ENCODE measurements around the gene CNTFR. TPM values are rescaled to one million over a fixed set of nuclear protein-coding genes. Genes with fewer than 3 reads are reported as not detected.
"Not testable (repeated sequence)": the region's sequence is repeated elsewhere in the genome, so short reads cannot be mapped to it uniquely, and the experiment has no call there.

CNTFR gene, protein sequence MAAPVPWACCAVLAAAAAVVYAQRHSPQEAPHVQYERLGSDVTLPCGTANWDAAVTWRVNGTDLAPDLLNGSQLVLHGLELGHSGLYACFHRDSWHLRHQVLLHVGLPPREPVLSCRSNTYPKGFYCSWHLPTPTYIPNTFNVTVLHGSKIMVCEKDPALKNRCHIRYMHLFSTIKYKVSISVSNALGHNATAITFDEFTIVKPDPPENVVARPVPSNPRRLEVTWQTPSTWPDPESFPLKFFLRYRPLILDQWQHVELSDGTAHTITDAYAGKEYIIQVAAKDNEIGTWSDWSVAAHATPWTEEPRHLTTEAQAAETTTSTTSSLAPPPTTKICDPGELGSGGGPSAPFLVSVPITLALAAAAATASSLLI
- total RNA-seq: 100 to 1,000 TPM in 1 of 3 donors, 10 to 100 TPM in 2; 11.3 to 103 (median 15.4) TPM

GRCh38 chr9:34589636-34590380 lies at the start of gene CNTFR:
Gene CNTFR (minus strand): TSS chr9:34589724. CDS start chr9:34568981, 20,743 bp downstream.
- no peaks in the 10 kb centered on the region for H3K9me3 ChIP-seq
- no peak for DNase-seq (ENCODE audit: low spot score in 2 of 2)
- H3K27ac ChIP-seq: peak within 1 kb of the TSS; percentile 29 to 88
- H3K4me1 ChIP-seq: peaks cover 12 to 26% of the 10 kb centered on the region in 2 donors
- peaks cover 0 to 13% of the 10 kb centered on the region in 2 donors for H3K27me3 ChIP-seq
- peak within 1 kb of the TSS; percentile 50 to 73 (median 65) for H3K4me3 ChIP-seq
- intact Hi-C loops (cut with DNase I; ENCODE audit: low total_unique reads): no loop called here
- TF ChIP-seq, protein P1, sequence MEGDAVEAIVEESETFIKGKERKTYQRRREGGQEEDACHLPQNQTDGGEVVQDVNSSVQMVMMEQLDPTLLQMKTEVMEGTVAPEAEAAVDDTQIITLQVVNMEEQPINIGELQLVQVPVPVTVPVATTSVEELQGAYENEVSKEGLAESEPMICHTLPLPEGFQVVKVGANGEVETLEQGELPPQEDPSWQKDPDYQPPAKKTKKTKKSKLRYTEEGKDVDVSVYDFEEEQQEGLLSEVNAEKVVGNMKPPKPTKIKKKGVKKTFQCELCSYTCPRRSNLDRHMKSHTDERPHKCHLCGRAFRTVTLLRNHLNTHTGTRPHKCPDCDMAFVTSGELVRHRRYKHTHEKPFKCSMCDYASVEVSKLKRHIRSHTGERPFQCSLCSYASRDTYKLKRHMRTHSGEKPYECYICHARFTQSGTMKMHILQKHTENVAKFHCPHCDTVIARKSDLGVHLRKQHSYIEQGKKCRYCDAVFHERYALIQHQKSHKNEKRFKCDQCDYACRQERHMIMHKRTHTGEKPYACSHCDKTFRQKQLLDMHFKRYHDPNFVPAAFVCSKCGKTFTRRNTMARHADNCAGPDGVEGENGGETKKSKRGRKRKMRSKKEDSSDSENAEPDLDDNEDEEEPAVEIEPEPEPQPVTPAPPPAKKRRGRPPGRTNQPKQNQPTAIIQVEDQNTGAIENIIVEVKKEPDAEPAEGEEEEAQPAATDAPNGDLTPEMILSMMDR (IDR thresholded peaks at IDR 0.05): no peak
- TF ChIP-seq POLR2AphosphoS5 (IDR thresholded peaks at IDR 0.05) (no peak), POLR2A (IDR thresholded peaks at IDR 0.05) (no peak)
- H3K36me3 ChIP-seq: no peaks in the 10 kb centered on the region

DNA sequence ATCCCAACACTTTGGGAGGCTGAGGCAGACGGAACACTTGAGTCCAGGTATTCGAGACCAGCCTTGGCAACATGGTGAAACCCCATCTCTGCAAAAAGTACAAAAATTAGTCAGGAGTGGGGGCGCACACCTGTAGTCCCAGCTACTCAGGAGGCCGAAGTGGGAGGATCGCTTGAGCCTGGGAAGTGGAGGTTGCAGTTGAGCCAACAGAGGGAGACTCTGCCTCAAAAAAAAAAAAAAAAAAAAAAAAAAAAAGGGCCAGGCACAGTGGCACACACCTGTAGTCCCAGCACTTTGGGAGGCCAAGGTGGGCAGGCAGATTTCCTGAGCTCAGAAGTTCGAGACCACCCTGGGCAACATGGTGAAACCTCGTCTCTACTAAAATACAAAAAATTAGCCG lies 49.8 kb upstream of the CNTFR start:
- H3K27me3 ChIP-seq; H3K36me3 ChIP-seq; intact Hi-C loops (cut with DNase I; ENCODE audit: low total_unique reads); H3K27ac ChIP-seq; H3K9me3 ChIP-seq; H3K4me1 ChIP-seq; H3K4me3 ChIP-seq; DNase-seq (ENCODE audit: low spot score in 2 of 2): not testable (repeated sequence)

DNA sequence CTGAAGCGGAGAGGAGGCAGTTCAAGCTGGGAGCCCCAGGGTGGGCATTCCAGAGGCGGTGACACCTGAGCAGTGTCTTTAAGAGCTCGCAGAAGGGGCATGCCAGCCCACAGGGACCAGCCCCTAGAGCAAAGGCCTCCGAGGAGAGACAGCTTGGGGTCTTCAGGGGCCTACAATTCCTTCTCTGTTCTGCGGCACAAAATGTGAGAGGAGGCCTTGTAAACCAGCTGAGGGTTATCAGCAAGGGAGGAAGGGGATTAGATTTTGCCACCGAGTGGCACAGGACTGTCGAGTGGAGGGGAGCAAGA lies 48.6 kb upstream of the CNTFR start:
- no peak for DNase-seq (ENCODE audit: low spot score in 2 of 2)
- peaks cover 0 to 4% of the 10 kb centered on the region in 2 donors for H3K4me1 ChIP-seq
- no peaks in the 10 kb centered on the region for H3K9me3 ChIP-seq
- H3K27me3 ChIP-seq: no peaks in the 10 kb centered on the region
- peak overlapping the region; percentile 90 to 91 for H3K27ac ChIP-seq
- intact Hi-C loops (cut with DNase I; ENCODE audit: low total_unique reads): no loop called here
- H3K36me3 ChIP-seq: no peaks in the 10 kb centered on the region
- H3K4me3 ChIP-seq: peak overlapping the region; percentile 66 to 97 (median 82)
- TF ChIP-seq POLR2AphosphoS5 (IDR thresholded peaks at IDR 0.05) (no peak), POLR2A (IDR thresholded peaks at IDR 0.05) (no peak)
- TF ChIP-seq, protein P1 (IDR thresholded peaks at IDR 0.05): no peak

GRCh38 chr9:34637356-34638137 lies 48.0 kb upstream of the CNTFR start, which contains the start of gene SIGMAR1:
Gene SIGMAR1 (minus strand): TSS chr9:34637787. CDS start chr9:34637697, 90 bp downstream.
- Histone ChIP-seq H3K36me3 (no peaks in the 10 kb centered on the region), H3K27me3 (no peaks in the 10 kb centered on the region), H3K4me1 (peaks cover 0 to 4% of the 10 kb centered on the region in 2 donors), H3K27ac (peak within 1 kb of the TSS; percentile 90 to 91), H3K9me3 (no peaks in the 10 kb centered on the region), H3K4me3 (peak within 1 kb of the TSS; percentile 66 to 97 (median 82))
- TF ChIP-seq, protein P1 (IDR thresholded peaks at IDR 0.05): peak in 2 of 3 donors; percentile 5 to 10
- TF ChIP-seq POLR2A (IDR thresholded peaks at IDR 0.05) (peak; percentile 12), POLR2AphosphoS5 (IDR thresholded peaks at IDR 0.05) (peak; percentile 72 to 92 (median 73))
- peak; percentile 84 to 91 for DNase-seq (ENCODE audit: low spot score in 2 of 2)
- intact Hi-C loops (cut with DNase I; ENCODE audit: low total_unique reads): no loop called here

- intact Hi-C loops (cut with DNase I; ENCODE audit: low total_unique reads): no loop called here
- H3K27ac ChIP-seq: peak overlapping the region; percentile 90 to 91
- H3K4me3 ChIP-seq: peak overlapping the region; percentile 66 to 97 (median 82)
- DNase-seq (ENCODE audit: low spot score in 2 of 2): no peak
- H3K9me3 ChIP-seq: no peaks in the 10 kb centered on the region
- no peak for TF ChIP-seq POLR2AphosphoS5 (IDR thresholded peaks at IDR 0.05)
- H3K27me3 ChIP-seq: no peaks in the 10 kb centered on the region
- H3K36me3 ChIP-seq: no peaks in the 10 kb centered on the region
- peaks cover 0 to 4% of the 10 kb centered on the region in 2 donors for H3K4me1 ChIP-seq
Observed at GRCh38 chr9:34636791-34637355, 47.3 kb upstream of the CNTFR start.
